Fibroblast of skin of right biceps (primary cell): ENCODE data around the gene PARK7.
"Not testable (repeated sequence)": the region's sequence is repeated elsewhere in the genome, so short reads cannot be mapped to it uniquely, and the experiment has no call there.

ENCODE experiments used
- DNase-seq: peaks from one replicate; pipeline ENCODE4 v3.0.0-alpha.2; 2013

Gene PARK7

GRCh38 chr1:7961216-7962013 is at the start of gene PARK7:
Gene PARK7, plus strand, starts transcription at chr1:7961711. Its CDS starts 1,075 bp downstream, at chr1:7962786.
- peak; percentile 100 for DNase-seq

- DNase-seq: no peak
These were observed 49.4 kb upstream of the PARK7 start for GRCh38 chr1:7912145-7912544.

GRCh38 chr1:7912743-7913557 is 48.6 kb upstream of the PARK7 start:
- DNase-seq: no peak

GRCh38 chr1:7915826-7916500 is 45.5 kb upstream of the PARK7 start:
- no peak for DNase-seq

GRCh38 chr1:7916501-7916830 is 45.0 kb upstream of the PARK7 start:
- DNase-seq: no peak

GRCh38 chr1:7917971-7918370 is 43.5 kb upstream of the PARK7 start:
- not testable (repeated sequence) for DNase-seq

GRCh38 chr1:7919880-7920279 is 41.6 kb upstream of the PARK7 start:
- no peak for DNase-seq

GRCh38 chr1:7921796-7922195 is 39.7 kb upstream of the PARK7 start:
- peak; percentile 61 for DNase-seq

GRCh38 chr1:7922301-7922700 is 39.2 kb upstream of the PARK7 start:
- DNase-seq: peak; percentile 58

GRCh38 chr1:7927061-7927460 is 34.5 kb upstream of the PARK7 start:
- DNase-seq: not testable (repeated sequence)

- DNase-seq: no peak
These were observed 33.3 kb upstream of the PARK7 start for GRCh38 chr1:7928247-7928646.

GRCh38 chr1:7929637-7930036 is 31.9 kb upstream of the PARK7 start:
- no peak for DNase-seq

- DNase-seq: no peak
These were observed 30.7 kb upstream of the PARK7 start for GRCh38 chr1:7930645-7931445.

- no peak for DNase-seq
These were observed 30.1 kb upstream of the PARK7 start for GRCh38 chr1:7931446-7931812.

- DNase-seq: no peak
These were observed 28.9 kb upstream of the PARK7 start for GRCh38 chr1:7932524-7933138.

GRCh38 chr1:7938070-7938469 is 23.4 kb upstream of the PARK7 start:
- no peak for DNase-seq

GRCh38 chr1:7940034-7940433 is 21.5 kb upstream of the PARK7 start:
- DNase-seq: no peak

- DNase-seq: peak; percentile 22
These were observed 20.6 kb upstream of the PARK7 start, which contains the start of gene TNFRSF9 for GRCh38 chr1:7940745-7941436. Gene TNFRSF9, minus strand, starts transcription at chr1:7940839. Its CDS starts 845 bp downstream, at chr1:7939994.

- peak; percentile 30 for DNase-seq
These were observed 20.1 kb upstream of the PARK7 start for GRCh38 chr1:7941437-7941793.

GRCh38 chr1:7942214-7942921 is 19.1 kb upstream of the PARK7 start:
- DNase-seq: peak; percentile 61

GRCh38 chr1:7943251-7943650 is 18.3 kb upstream of the PARK7 start:
- no peak for DNase-seq
